Colonic mucosa (tissue), 4 donors: ENCODE data around the gene TF. TPM values are rescaled to one million over a fixed set of nuclear protein-coding genes. Genes with fewer than 3 reads are reported as not detected.

Source experiments
- DNase-seq: peaks from one replicate; pipeline ENCODE4 v3.0.0-alpha.2; 2020
- H3K27ac ChIP-seq: fragments of 200-600 bp; one replicate; pipeline ENCODE4 v1.8.0; 2021
- H3K27me3 ChIP-seq: fragments of 200-600 bp; one replicate; pipeline ENCODE4 v1.8.0; 2021
- H3K36me3 ChIP-seq: fragments of 200-600 bp; one replicate; pipeline ENCODE4 v1.8.0; 2021
- H3K4me1 ChIP-seq: fragments of 200-600 bp; one replicate; pipeline ENCODE4 v1.8.0; 2021; ENCODE audit warnings: mild to moderate bottlenecking
- H3K4me3 ChIP-seq: fragments of 200-600 bp; one replicate; pipeline ENCODE4 v1.8.0; 2021
- H3K9ac ChIP-seq, 2 donors: one replicate each; pipeline ENCODE4 v1.7.0; 2013; ENCODE audit warnings: control low read depth in 2 of 2, low read depth in 2 of 2, low read length in 2 of 2
- H3K9me3 ChIP-seq: fragments of 200-600 bp; one replicate; pipeline ENCODE4 v1.8.0; 2021
- CTCF ChIP-seq: fragments of 200-600 bp; IDR thresholded peaks from one replicate; pipeline ENCODE4 v1.8.0; 2022; ENCODE audit warnings: antibody characterized with exemption, mild to moderate bottlenecking
- intact Hi-C: fragments of 100-400 bp; cut with DNase I; formaldehyde crosslinking; loops from one replicate; pipeline ENCODE4 v1.14.1; 2022
- total RNA-seq, 2 donors: library from RNA; stranded (reverse); fragmentation: NEBNext Ultra II Directional in 1 of 2; extraction: Animal tissue kit (Norgen Biotek cat#: 25700) in 1 of 2; gene quantifications; one replicate each; pipeline ENCODE4 v1.2.1, GENCODE V29; 2021
- donor health status: healthy.
- donor health status: DM: no; HTN: no; CAD: no.
- donor health status: DM: no; HTN: no; CAD: no.

The TF gene
- total RNA-seq, 2 donors from 2014 or later: 3.2 to 18.6 TPM

GRCh38 chr3:133788024-133788423 is 41.8 kb downstream of the TF start:
- Histone ChIP-seq H3K4me3 (no peak overlapping the region), H3K27me3 (no peaks in the 10 kb centered on the region), H3K27ac (no peak overlapping the region), H3K9ac (no peak overlapping the region), H3K4me1 (no peaks in the 10 kb centered on the region), H3K9me3 (no peaks in the 10 kb centered on the region), H3K36me3 (no peaks in the 10 kb centered on the region)
- no peak for DNase-seq
- intact Hi-C loops: no loop called here
- no peak for TF ChIP-seq CTCF

GRCh38 chr3:133792171-133792763 is 46.1 kb downstream of the TF start:
- TF ChIP-seq CTCF: no peak

GRCh38 chr3:133797396-133798105 is 51.4 kb downstream of the TF start:
- no peak for TF ChIP-seq CTCF
- H3K9ac ChIP-seq: no peak overlapping the region
- no peaks in the 10 kb centered on the region for H3K4me1 ChIP-seq
- H3K27ac ChIP-seq: no peak overlapping the region
- no peak for DNase-seq
- H3K36me3 ChIP-seq: no peaks in the 10 kb centered on the region
- no peaks in the 10 kb centered on the region for H3K9me3 ChIP-seq
- H3K4me3 ChIP-seq: no peak overlapping the region
- intact Hi-C loops: no loop called here
- no peaks in the 10 kb centered on the region for H3K27me3 ChIP-seq

More at GRCh38 chr3:133792171-133792763, 46.1 kb downstream of the TF start:
- H3K27me3 ChIP-seq: no peaks in the 10 kb centered on the region
- H3K9ac ChIP-seq: no peak overlapping the region
- H3K9me3 ChIP-seq: no peaks in the 10 kb centered on the region
- no peak overlapping the region for H3K27ac ChIP-seq
- H3K36me3 ChIP-seq: no peaks in the 10 kb centered on the region
- H3K4me1 ChIP-seq: no peaks in the 10 kb centered on the region
- intact Hi-C loops: no loop called here
- DNase-seq: no peak
- no peak overlapping the region for H3K4me3 ChIP-seq

- Histone ChIP-seq H3K9me3 (no peaks in the 10 kb centered on the region), H3K27me3 (no peaks in the 10 kb centered on the region), H3K27ac (no peak overlapping the region), H3K9ac (no peak overlapping the region), H3K36me3 (no peaks in the 10 kb centered on the region), H3K4me1 (no peaks in the 10 kb centered on the region), H3K4me3 (no peak overlapping the region)
- no peak for DNase-seq
- intact Hi-C loops: loop anchor here (10.0 kb wide), 1 partner anchor 135 kb away; the partner anchor contains the start of gene TOPBP1
- no peak for TF ChIP-seq CTCF
Observed at GRCh38 chr3:133799794-133800585, 53.8 kb downstream of the TF start.

- TF ChIP-seq CTCF: no peak
- intact Hi-C loops: loop anchor here (10.0 kb wide), 1 partner anchor 139 kb away; the partner anchor contains the start of gene TOPBP1
Observed at GRCh38 chr3:133803469-133803868, 57.3 kb downstream of the TF start.

More at GRCh38 chr3:133803469-133803868, 57.3 kb downstream of the TF start:
- Histone ChIP-seq H3K4me1 (no peaks in the 10 kb centered on the region), H3K27ac (no peak overlapping the region), H3K27me3 (no peaks in the 10 kb centered on the region), H3K36me3 (peaks cover 6% of the 10 kb centered on the region), H3K9me3 (no peaks in the 10 kb centered on the region), H3K4me3 (no peak overlapping the region), H3K9ac (no peak overlapping the region)
- DNase-seq: no peak
